GM12878 (cell line): ENCODE data around the gene LYPD5. TPM values are rescaled to one million over a fixed set of nuclear protein-coding genes. Genes with fewer than 3 reads are reported as not detected.

Source experiments
- BACH1 ChIP-seq: fragments of 450-650 bp; IDR thresholded peaks from 2 replicates; pipeline ENCODE4 v1.6.1; 2017; ENCODE audit warnings: mild to moderate bottlenecking, borderline replicate concordance
- BCL11A ChIP-seq: IDR thresholded peaks from 2 replicates; pipeline ENCODE4 v1.6.1; 2011; ENCODE audit warnings: low read depth, low read length
- CBX3 ChIP-seq: fragments of 200-600 bp; sonication (generic); IDR thresholded peaks from 2 replicates; pipeline ENCODE4 v1.6.1; 2016; ENCODE audit warnings: low read depth, borderline replicate concordance
- E2F8 ChIP-seq: fragments of 450-650 bp; IDR thresholded peaks from 2 replicates; pipeline ENCODE4 v1.6.1; 2018; ENCODE audit warnings: mild to moderate bottlenecking, low read depth, moderate library complexity; ENCODE audit not compliant: partially characterized antibody
- ETV6 ChIP-seq, 2 experiments: fragments of 450-650 bp in 1 of 2; IDR thresholded peaks in 1 of 2; conservative IDR thresholded peaks in 1 of 2; 2 replicates each; pipeline ENCODE4 v1.6.1; 2014; ENCODE audit warnings: antibody characterized with exemption in 1 of 2, borderline replicate concordance in 1 of 2, low read depth in 1 of 2, mild to moderate bottlenecking in 1 of 2, moderate library complexity in 1 of 2
- FOS ChIP-seq: IDR thresholded peaks from 3 replicates; pipeline ENCODE4 v1.6.1; 2011; ENCODE audit warnings: borderline replicate concordance; ENCODE audit not compliant: insufficient read length; ENCODE audit errors: extremely low read depth
- GATAD2B ChIP-seq: fragments of 450-650 bp; conservative IDR thresholded peaks from 2 replicates; pipeline ENCODE4 v1.6.1; 2017; ENCODE audit warnings: low read depth, mild to moderate bottlenecking, moderate library complexity
- IKZF1 ChIP-seq: fragments of 450-650 bp; conservative IDR thresholded peaks from 2 replicates; pipeline ENCODE4 v1.6.1; 2017; ENCODE audit warnings: antibody characterized with exemption, mild to moderate bottlenecking
- MEF2B ChIP-seq: fragments of 450-650 bp; IDR thresholded peaks from 2 replicates; pipeline ENCODE4 v1.6.1; 2018; ENCODE audit warnings: mild to moderate bottlenecking, moderate library complexity; ENCODE audit not compliant: partially characterized antibody, poor library complexity, severe bottlenecking
- NFYA ChIP-seq: IDR thresholded peaks from 2 replicates; pipeline ENCODE4 v1.6.1; 2011; ENCODE audit warnings: low read depth, mild to moderate bottlenecking, low read length, improper control_type of control experiment, borderline replicate concordance
- PAX8 ChIP-seq: fragments of 450-650 bp; IDR thresholded peaks from 2 replicates; pipeline ENCODE4 v1.6.1; 2017; ENCODE audit warnings: mild to moderate bottlenecking, moderate library complexity
- POLR2A ChIP-seq: IDR thresholded peaks from 2 replicates; pipeline ENCODE4 v1.6.1; 2011; ENCODE audit warnings: low read depth, mild to moderate bottlenecking, low read length
- RAD21 ChIP-seq: IDR thresholded peaks from 2 replicates; pipeline ENCODE4 v1.6.1; 2011; ENCODE audit warnings: mild to moderate bottlenecking, low read depth, low read length, moderate library complexity; ENCODE audit not compliant: insufficient read depth
- RB1 ChIP-seq: fragments of 450-650 bp; formaldehyde crosslinking; IDR thresholded peaks from 2 replicates; pipeline ENCODE4 v1.6.1; 2017; ENCODE audit warnings: mild to moderate bottlenecking, borderline replicate concordance
- RELA ChIP-seq: fragments of 450-650 bp; IDR thresholded peaks from 2 replicates; pipeline ENCODE4 v1.8.0; 2014; ENCODE audit warnings: borderline replicate concordance; ENCODE audit not compliant: partially characterized antibody
- SKIL ChIP-seq: fragments of 450-650 bp; IDR thresholded peaks from 2 replicates; pipeline ENCODE4 v1.6.1; 2017; ENCODE audit warnings: mild to moderate bottlenecking, low read depth, inconsistent platforms; ENCODE audit not compliant: poor library complexity, severe bottlenecking
- SP1 ChIP-seq: IDR thresholded peaks from one replicate; pipeline ENCODE4 v1.6.1; 2011; ENCODE audit warnings: low read depth, low read length
- SRF ChIP-seq, 2 experiments: IDR thresholded peaks; 2 replicates each; pipeline ENCODE4 v1.6.1; 2011; ENCODE audit warnings: low read depth in 2 of 2, low read length in 2 of 2, mild to moderate bottlenecking in 1 of 2, moderate library complexity in 1 of 2
- SUZ12 ChIP-seq: fragments of 200-600 bp; sonication (generic); IDR thresholded peaks from one replicate; pipeline ENCODE4 v1.6.1; 2018; ENCODE audit warnings: antibody characterized with exemption, mild to moderate bottlenecking; ENCODE audit not compliant: unreplicated experiment
- ZNF24 ChIP-seq: fragments of 450-650 bp; IDR thresholded peaks from 2 replicates; pipeline ENCODE4 v1.6.1; 2017; ENCODE audit warnings: antibody characterized with exemption, mild to moderate bottlenecking
- ZNF592 ChIP-seq: fragments of 450-650 bp; IDR thresholded peaks from 2 replicates; pipeline ENCODE4 v1.6.1; 2017; ENCODE audit warnings: mild to moderate bottlenecking, moderate library complexity
- polyA plus RNA-seq, 11 experiments: library from polyadenylated mRNA; depleted of rRNA in 4 of 11; unstranded in 6 of 11; stranded (reverse) in 5 of 11; fragments of >200 nt; fragmentation: Nextera tagmentation in 4 of 11; fragmentation: Illumina TruSeq in 1 of 11; extraction: Ambion mirVana in 4 of 11; extraction: Trizol in 1 of 11; gene quantifications; 1 replicate in 1 of 11; 2 replicates in 10 of 11; pipeline versions ENCODE4 v1.2.1 to v1.2.3, GENCODE V29; 2011 to 2016; ENCODE audit warnings: inconsistent platforms in 2 of 11, missing spikeins in 2 of 11, low read depth in 1 of 11
- total RNA-seq, 4 experiments: library from RNA; depleted of rRNA in 3 of 4; stranded (reverse); fragments of >200 nt in 3 of 4; fragmentation: Illumina TruSeq in 1 of 4; extraction: Trizol in 1 of 4; gene quantifications; 2 replicates each; pipeline versions ENCODE4 v1.2.1 to v1.2.3, GENCODE V29; 2013 to 2021

Gene LYPD5
- total and polyA plus RNA-seq, 10 of the 15 experiments (the other 5 are each of a cell fraction or from before 2014, with no cell fraction given) = 0.04 to 2.2 (median 0.69) TPM; not detected in 1

- no peak for TF ChIP-seq ZNF592
- peak; percentile 56; the same call in 1 of the 2 replicates for TF ChIP-seq RB1
- no peak for TF ChIP-seq E2F8
- peak; percentile 99 for TF ChIP-seq GATAD2B
- TF ChIP-seq SUZ12 = no peak
- peak; percentile 96 for TF ChIP-seq RELA
- peak; percentile 94 for TF ChIP-seq SKIL
- peak; percentile 99 for TF ChIP-seq BCL11A
- peak; percentile 97 for TF ChIP-seq BACH1
- TF ChIP-seq SP1 = peak; percentile 89
- TF ChIP-seq NFYA = no peak
- TF ChIP-seq ZNF24 = peak; percentile 94
- peak; percentile 87 for TF ChIP-seq MEF2B
- peak; percentile 100 for TF ChIP-seq IKZF1
- TF ChIP-seq ETV6 (conservative IDR thresholded peaks at IDR 0.05 in 1 of 2, IDR thresholded peaks at IDR 0.05 in 1 of 2; ENCODE audit: borderline replicate concordance in 1 of 2, low read depth in 1 of 2) = peak; percentile 98 to 100
- no peak for TF ChIP-seq FOS
- no peak for TF ChIP-seq RAD21
- 0 out of 2 replicates have a peak, but pooled peaks have one; percentile 53 for TF ChIP-seq PAX8
- peak in 1 of 2 experiments; percentile 87; a peak in 2 of 4 replicates for TF ChIP-seq SRF (IDR thresholded peaks at IDR 0.05; ENCODE audit: low read depth in 2 of 2, low read length in 2 of 2)
- TF ChIP-seq POLR2A = peak; percentile 62
- no peak for TF ChIP-seq CBX3
Measured at GRCh38 chr19:43765109-43765876, 37.0 kb downstream of the LYPD5 start (continued).
